ENCODE measurements around the gene POLR2H.
A peak's percentile ranks its signal among the peaks of the same experiment; 100 is the strongest.

The POLR2H gene

GRCh38 chr3:184335661-184336546 lies 25.6 kb upstream of the POLR2H start:
- H2AFZ ChIP-seq (ENCODE audit: low read depth), result no peak overlapping the region
- TF ChIP-seq, protein P1, sequence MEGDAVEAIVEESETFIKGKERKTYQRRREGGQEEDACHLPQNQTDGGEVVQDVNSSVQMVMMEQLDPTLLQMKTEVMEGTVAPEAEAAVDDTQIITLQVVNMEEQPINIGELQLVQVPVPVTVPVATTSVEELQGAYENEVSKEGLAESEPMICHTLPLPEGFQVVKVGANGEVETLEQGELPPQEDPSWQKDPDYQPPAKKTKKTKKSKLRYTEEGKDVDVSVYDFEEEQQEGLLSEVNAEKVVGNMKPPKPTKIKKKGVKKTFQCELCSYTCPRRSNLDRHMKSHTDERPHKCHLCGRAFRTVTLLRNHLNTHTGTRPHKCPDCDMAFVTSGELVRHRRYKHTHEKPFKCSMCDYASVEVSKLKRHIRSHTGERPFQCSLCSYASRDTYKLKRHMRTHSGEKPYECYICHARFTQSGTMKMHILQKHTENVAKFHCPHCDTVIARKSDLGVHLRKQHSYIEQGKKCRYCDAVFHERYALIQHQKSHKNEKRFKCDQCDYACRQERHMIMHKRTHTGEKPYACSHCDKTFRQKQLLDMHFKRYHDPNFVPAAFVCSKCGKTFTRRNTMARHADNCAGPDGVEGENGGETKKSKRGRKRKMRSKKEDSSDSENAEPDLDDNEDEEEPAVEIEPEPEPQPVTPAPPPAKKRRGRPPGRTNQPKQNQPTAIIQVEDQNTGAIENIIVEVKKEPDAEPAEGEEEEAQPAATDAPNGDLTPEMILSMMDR (conservative IDR thresholded peaks at IDR 0.05; ENCODE audit: low read depth, low read length), result no peak
- H4K20me1 ChIP-seq (ENCODE audit: insufficient read depth), result no peaks in the 10 kb centered on the region
- H3K36me3 ChIP-seq (ENCODE audit: insufficient read depth), result peaks cover 12% of the 10 kb centered on the region; the same call in 1 of the 2 replicates
- H3K9ac ChIP-seq, result peak overlapping the region; percentile 34; the same call in 1 of the 2 replicates
- peaks cover 3% of the 10 kb centered on the region for H3K4me1 ChIP-seq (ENCODE audit: low read depth, poor library complexity, severe bottlenecking)
- no peak overlapping the region for H3K4me3 ChIP-seq (IDR thresholded peaks at IDR 0.05; ENCODE audit: insufficient read depth, low read depth, low read length)
- no peaks in the 10 kb centered on the region for H3K27me3 ChIP-seq (ENCODE audit: insufficient read depth, low read depth)
- peaks cover 2% of the 10 kb centered on the region; the same call in 1 of the 2 replicates for H3K79me2 ChIP-seq (ENCODE audit: insufficient read depth, low read depth)
- peak overlapping the region; percentile 39; the same call in 1 of the 2 replicates for H3K4me2 ChIP-seq
- peak overlapping the region; percentile 54 for H3K27ac ChIP-seq

- no peak overlapping the region for H2AFZ ChIP-seq (ENCODE audit: low read depth)
- H3K9ac ChIP-seq, result peak overlapping the region; percentile 34; the same call in 1 of the 2 replicates
- H3K27ac ChIP-seq, result no peak overlapping the region
- no peaks in the 10 kb centered on the region for H3K79me2 ChIP-seq (ENCODE audit: insufficient read depth, low read depth)
- TF ChIP-seq, protein P1 (conservative IDR thresholded peaks at IDR 0.05; ENCODE audit: low read depth, low read length), result no peak
- no peaks in the 10 kb centered on the region for H4K20me1 ChIP-seq (ENCODE audit: insufficient read depth)
- no peaks in the 10 kb centered on the region for H3K27me3 ChIP-seq (ENCODE audit: insufficient read depth, low read depth)
- H3K36me3 ChIP-seq (ENCODE audit: insufficient read depth), result peaks cover 6% of the 10 kb centered on the region; the same call in 1 of the 2 replicates
- peaks cover 3% of the 10 kb centered on the region for H3K4me1 ChIP-seq (ENCODE audit: low read depth, poor library complexity, severe bottlenecking)
- peak overlapping the region; percentile 26; the same call in 1 of the 2 replicates for H3K4me2 ChIP-seq
- H3K4me3 ChIP-seq (IDR thresholded peaks at IDR 0.05; ENCODE audit: insufficient read depth, low read depth, low read length), result no peak overlapping the region
Measured at GRCh38 chr3:184336547-184337398, 24.7 kb upstream of the POLR2H start.

DNA sequence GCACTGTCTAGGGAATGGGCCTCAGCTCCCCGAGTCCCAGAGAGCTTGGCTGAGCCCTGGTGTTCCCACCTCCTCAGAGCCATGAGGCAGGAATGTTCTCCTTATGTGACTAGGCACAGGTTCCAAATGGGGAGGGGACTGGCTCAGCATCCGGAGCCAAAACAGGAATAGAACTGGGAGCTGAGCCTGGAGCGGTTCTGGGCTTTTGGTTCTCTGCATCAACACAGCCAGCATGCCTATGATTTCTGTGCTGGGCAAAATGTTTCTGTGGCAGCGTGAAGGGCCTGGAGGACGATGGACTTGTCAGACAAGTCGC lies 24.2 kb upstream of the POLR2H start, which contains the start of gene FAM131A:
Gene FAM131A (plus strand): TSS at position 202 of the 316 bp plus-strand sequence. CDS start 31 bp downstream, at position 233.
- H4K20me1 ChIP-seq (ENCODE audit: insufficient read depth), result no peaks in the 10 kb centered on the region
- H3K79me2 ChIP-seq (ENCODE audit: insufficient read depth, low read depth), result no peaks in the 10 kb centered on the region
- H3K4me1 ChIP-seq (ENCODE audit: low read depth, poor library complexity, severe bottlenecking), result peaks cover 3% of the 10 kb centered on the region
- H3K27me3 ChIP-seq (ENCODE audit: insufficient read depth, low read depth), result no peaks in the 10 kb centered on the region
- H3K36me3 ChIP-seq (ENCODE audit: insufficient read depth), result peaks cover 6% of the 10 kb centered on the region; the same call in 1 of the 2 replicates
- H3K4me2 ChIP-seq, result peak within 1 kb of the TSS; percentile 26; the same call in 1 of the 2 replicates
- H3K4me3 ChIP-seq (IDR thresholded peaks at IDR 0.05; ENCODE audit: insufficient read depth, low read depth, low read length), result no peak within 1 kb of the TSS
- H2AFZ ChIP-seq (ENCODE audit: low read depth), result no peak within 1 kb of the TSS
- H3K9ac ChIP-seq, result peak within 1 kb of the TSS; percentile 34; the same call in 1 of the 2 replicates
- no peak within 1 kb of the TSS for H3K27ac ChIP-seq
- TF ChIP-seq, protein P1 (conservative IDR thresholded peaks at IDR 0.05; ENCODE audit: low read depth, low read length), result no peak

DNA sequence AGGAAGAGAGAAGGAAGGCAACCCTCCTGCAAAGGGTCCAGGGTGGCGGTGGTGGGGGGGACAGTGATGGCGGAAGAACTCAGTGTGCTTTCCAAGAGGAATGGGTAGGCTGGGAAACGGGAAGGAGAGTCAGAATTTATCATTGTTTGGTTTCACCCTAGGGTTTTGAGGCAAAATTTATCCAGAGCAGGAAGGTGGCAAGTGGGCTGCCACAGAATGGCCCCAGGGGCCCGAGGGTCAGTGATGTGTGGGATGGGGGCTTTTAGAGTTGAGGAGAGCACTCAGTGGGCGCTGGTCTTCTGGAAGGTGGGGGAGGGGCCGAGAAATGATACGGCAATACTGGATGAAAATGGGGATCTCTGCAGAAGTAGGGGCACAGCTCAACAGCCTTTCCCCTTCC lies 23.5 kb upstream of the POLR2H start:
- no peaks in the 10 kb centered on the region for H3K79me2 ChIP-seq (ENCODE audit: insufficient read depth, low read depth)
- H3K4me2 ChIP-seq, result no peak overlapping the region
- TF ChIP-seq, protein P1 (conservative IDR thresholded peaks at IDR 0.05; ENCODE audit: low read depth, low read length), result no peak
- no peak overlapping the region for H3K27ac ChIP-seq
- H3K4me3 ChIP-seq (IDR thresholded peaks at IDR 0.05; ENCODE audit: insufficient read depth, low read depth, low read length), result no peak overlapping the region
- no peaks in the 10 kb centered on the region for H4K20me1 ChIP-seq (ENCODE audit: insufficient read depth)
- peaks cover 6% of the 10 kb centered on the region; the same call in 1 of the 2 replicates for H3K36me3 ChIP-seq (ENCODE audit: insufficient read depth)
- H3K9ac ChIP-seq, result no peak overlapping the region
- no peak overlapping the region for H2AFZ ChIP-seq (ENCODE audit: low read depth)
- peaks cover 3% of the 10 kb centered on the region for H3K4me1 ChIP-seq (ENCODE audit: low read depth, poor library complexity, severe bottlenecking)
- H3K27me3 ChIP-seq (ENCODE audit: insufficient read depth, low read depth), result no peaks in the 10 kb centered on the region

Measured in KMS-11 (cell line).